HL-60 (cell line): ENCODE data around the gene C2orf74.
"Not testable (repeated sequence)": the region's sequence is repeated elsewhere in the genome, so short reads cannot be mapped to it uniquely, and the experiment has no call there.

Experiments
- DNase-seq, 2 experiments: peaks; one replicate each; pipeline ENCODE4 v3.0.0-alpha.2; 2010 to 2020; ENCODE audit warnings: low read depth in 1 of 2, low spot score in 1 of 2
- H3K27ac ChIP-seq: fragments of 250-450 bp; sonication (Bioruptor Pico); replicated peaks from 2 replicates; pipeline ENCODE4 v1.5.1; 2020; ENCODE audit warnings: mild to moderate bottlenecking, moderate library complexity
- H3K27me3 ChIP-seq: fragments of 250-450 bp; sonication (Bioruptor Pico); 2 replicates; pipeline ENCODE4 v1.5.1; 2021; ENCODE audit warnings: mild to moderate bottlenecking, moderate library complexity; ENCODE audit not compliant: insufficient read depth, poor library complexity, severe bottlenecking
- H3K4me3 ChIP-seq: replicated peaks from 2 replicates; pipeline ENCODE4 v1.5.1; 2011; ENCODE audit warnings: mild to moderate bottlenecking, control low read depth, low read length; ENCODE audit not compliant: insufficient read depth
- CTCF ChIP-seq: IDR thresholded peaks from one replicate; pipeline ENCODE4 v1.5.1; 2011; ENCODE audit warnings: low read length, control low read depth, inconsistent platforms; ENCODE audit not compliant: insufficient read depth
- GABPA ChIP-seq: IDR thresholded peaks from 2 replicates; pipeline ENCODE4 v1.6.1; 2012; ENCODE audit warnings: low read depth
- POLR2AphosphoS5 ChIP-seq: IDR thresholded peaks from 2 replicates; pipeline ENCODE4 v1.6.1; 2012; ENCODE audit warnings: low read depth
- SPI1 ChIP-seq: IDR thresholded peaks from 2 replicates; pipeline ENCODE4 v1.6.1; 2012; ENCODE audit warnings: low read depth, mild to moderate bottlenecking, borderline replicate concordance
- TF ChIP-seq, protein P1 (sequence below): IDR thresholded peaks from 2 replicates; pipeline ENCODE4 v1.6.1; 2012; ENCODE audit warnings: low read depth; ENCODE audit not compliant: insufficient replicate concordance

The C2orf74 gene

GRCh38 chr2:61141151-61141550 is 20.8 kb upstream of the C2orf74 start:
- TF ChIP-seq, protein P1, sequence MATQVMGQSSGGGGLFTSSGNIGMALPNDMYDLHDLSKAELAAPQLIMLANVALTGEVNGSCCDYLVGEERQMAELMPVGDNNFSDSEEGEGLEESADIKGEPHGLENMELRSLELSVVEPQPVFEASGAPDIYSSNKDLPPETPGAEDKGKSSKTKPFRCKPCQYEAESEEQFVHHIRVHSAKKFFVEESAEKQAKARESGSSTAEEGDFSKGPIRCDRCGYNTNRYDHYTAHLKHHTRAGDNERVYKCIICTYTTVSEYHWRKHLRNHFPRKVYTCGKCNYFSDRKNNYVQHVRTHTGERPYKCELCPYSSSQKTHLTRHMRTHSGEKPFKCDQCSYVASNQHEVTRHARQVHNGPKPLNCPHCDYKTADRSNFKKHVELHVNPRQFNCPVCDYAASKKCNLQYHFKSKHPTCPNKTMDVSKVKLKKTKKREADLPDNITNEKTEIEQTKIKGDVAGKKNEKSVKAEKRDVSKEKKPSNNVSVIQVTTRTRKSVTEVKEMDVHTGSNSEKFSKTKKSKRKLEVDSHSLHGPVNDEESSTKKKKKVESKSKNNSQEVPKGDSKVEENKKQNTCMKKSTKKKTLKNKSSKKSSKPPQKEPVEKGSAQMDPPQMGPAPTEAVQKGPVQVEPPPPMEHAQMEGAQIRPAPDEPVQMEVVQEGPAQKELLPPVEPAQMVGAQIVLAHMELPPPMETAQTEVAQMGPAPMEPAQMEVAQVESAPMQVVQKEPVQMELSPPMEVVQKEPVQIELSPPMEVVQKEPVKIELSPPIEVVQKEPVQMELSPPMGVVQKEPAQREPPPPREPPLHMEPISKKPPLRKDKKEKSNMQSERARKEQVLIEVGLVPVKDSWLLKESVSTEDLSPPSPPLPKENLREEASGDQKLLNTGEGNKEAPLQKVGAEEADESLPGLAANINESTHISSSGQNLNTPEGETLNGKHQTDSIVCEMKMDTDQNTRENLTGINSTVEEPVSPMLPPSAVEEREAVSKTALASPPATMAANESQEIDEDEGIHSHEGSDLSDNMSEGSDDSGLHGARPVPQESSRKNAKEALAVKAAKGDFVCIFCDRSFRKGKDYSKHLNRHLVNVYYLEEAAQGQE, result no peak
- TF ChIP-seq SPI1 (no peak), CTCF (no peak), GABPA (no peak)
- no peak for DNase-seq
- Histone ChIP-seq H3K27ac (no peak overlapping the region), H3K4me3 (no peak overlapping the region), H3K27me3 (no peaks in the 10 kb centered on the region)

- Histone ChIP-seq H3K4me3 (peak overlapping the region; percentile 62), H3K27me3 (no peaks in the 10 kb centered on the region), H3K27ac (peak overlapping the region; percentile 79)
- peak; percentile 92 to 96 for DNase-seq
- TF ChIP-seq POLR2AphosphoS5, result peak; percentile 78
- no peak for TF ChIP-seq CTCF
Measured at GRCh38 chr2:61144697-61145268, 17.2 kb upstream of the C2orf74 start.

DNA sequence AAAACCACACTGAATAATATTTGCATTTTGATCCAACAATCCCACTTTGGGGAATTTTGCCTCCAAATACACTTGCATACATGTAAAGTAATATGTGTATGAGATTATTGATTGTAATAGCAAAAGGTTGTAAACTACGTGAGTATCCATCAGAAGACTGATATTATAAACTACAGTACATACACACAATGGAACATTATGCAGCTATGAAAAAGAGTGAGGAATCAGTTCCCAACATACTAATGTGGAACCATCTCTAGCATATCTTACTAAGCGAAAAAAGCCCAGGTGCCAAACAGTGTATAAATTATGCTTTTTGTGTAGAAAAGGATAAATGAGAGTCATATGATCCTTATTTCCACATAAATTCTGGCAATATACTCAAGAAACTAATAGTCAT is 16.0 kb upstream of the C2orf74 start:
- H3K4me3 ChIP-seq, result no peak overlapping the region
- H3K27me3 ChIP-seq, result no peaks in the 10 kb centered on the region
- no peak for TF ChIP-seq GABPA
- TF ChIP-seq POLR2AphosphoS5, result no peak
- TF ChIP-seq, protein P1, result no peak
- no peak for TF ChIP-seq CTCF
- TF ChIP-seq SPI1, result no peak
- DNase-seq, result no peak
- H3K27ac ChIP-seq, result no peak overlapping the region

DNA sequence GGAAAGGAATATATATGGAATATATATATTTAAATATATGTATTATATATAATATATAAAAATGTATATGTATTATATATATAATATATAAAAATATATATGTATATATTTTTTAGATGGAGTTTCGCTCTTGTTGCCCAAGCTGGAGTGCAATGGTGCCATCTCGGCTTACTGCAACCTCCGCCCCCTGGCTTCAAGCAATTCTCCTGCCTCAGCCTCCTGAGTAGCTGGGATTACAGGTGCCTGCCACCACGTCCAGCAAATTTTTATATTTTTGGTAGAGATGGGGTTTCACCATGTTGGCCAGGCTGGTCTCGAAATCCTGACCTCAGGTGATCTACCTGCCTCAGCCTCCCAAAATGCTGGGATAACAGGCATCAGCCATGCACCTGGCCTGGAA is 13.9 kb upstream of the C2orf74 start:
- H3K27me3 ChIP-seq, H3K4me3 ChIP-seq, H3K27ac ChIP-seq, DNase-seq: not testable (repeated sequence)
